H1 (cell line): ENCODE measurements around the gene SEMA5B.

Experiments used
- CEBPB ChIP-seq: IDR thresholded peaks from 2 replicates; pipeline ENCODE4 v1.6.1; 2012; ENCODE audit warnings: low read depth, low read length
- POLR2A ChIP-seq, 2 experiments: IDR thresholded peaks; 1 replicate in 1 of 2; 2 replicates in 1 of 2; pipeline ENCODE4 v1.6.1; 2011; ENCODE audit warnings: low read depth in 2 of 2, low read length in 2 of 2, mild to moderate bottlenecking in 2 of 2; ENCODE audit errors: control extremely low read depth in 1 of 2
- ZNF274 ChIP-seq: IDR thresholded peaks from 2 replicates; pipeline ENCODE4 v1.7.0; 2012; ENCODE audit warnings: low read length, borderline replicate concordance; ENCODE audit errors: extremely low read depth

DNA sequence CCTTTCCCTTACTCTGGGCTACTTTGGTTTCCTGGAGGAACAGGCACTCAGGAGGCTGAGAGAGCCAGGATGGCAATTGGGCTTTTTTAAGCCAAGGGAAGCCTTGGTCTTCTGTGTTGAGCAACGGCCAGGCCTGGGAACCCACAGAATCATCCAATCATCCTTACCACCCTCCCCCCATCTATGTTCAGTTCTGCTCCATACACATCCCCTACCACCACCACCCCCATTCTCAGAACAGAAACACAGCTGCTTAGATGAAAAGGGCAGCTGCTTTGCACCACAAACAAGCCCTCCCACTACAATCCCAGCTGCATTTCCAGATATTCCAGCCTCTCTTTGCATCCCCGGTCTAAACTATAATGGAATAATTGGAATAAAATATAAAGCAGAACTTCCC is 21.0 kb downstream of the SEMA5B start:
- TF ChIP-seq POLR2A (IDR thresholded peaks at IDR 0.05; ENCODE audit: control extremely low read depth in 1 of 2, low read depth in 2 of 2, low read length in 2 of 2) (no peak), ZNF274 (no peak), CEBPB (no peak)
